K562 (cell line): ENCODE measurements around the gene TTC16. TPM values are rescaled to one million over a fixed set of nuclear protein-coding genes. Genes with fewer than 3 reads are reported as not detected.

Source experiments
- ATF1 ChIP-seq, 2 experiments: fragments of 450-650 bp in 1 of 2; IDR thresholded peaks; 2 replicates each; pipeline ENCODE4 v1.6.1; 2016; ENCODE audit warnings: missing compliant biosample characterization in 1 of 2, missing genetic modification characterization in 1 of 2
- HLTF ChIP-seq: fragments of 450-650 bp; IDR thresholded peaks from 2 replicates; pipeline ENCODE4 v1.6.1; 2016
- MEIS2 ChIP-seq: fragments of 450-650 bp; IDR thresholded peaks from 2 replicates; pipeline ENCODE4 v1.6.1; 2014; ENCODE audit warnings: mild to moderate bottlenecking; ENCODE audit not compliant: partially characterized antibody
- NKRF ChIP-seq: fragments of 450-650 bp; IDR thresholded peaks from 2 replicates; pipeline ENCODE4 v1.6.1; 2016; ENCODE audit warnings: borderline replicate concordance
- TFAP4 ChIP-seq: sonication (generic); formaldehyde crosslinking; IDR thresholded peaks from 2 replicates; pipeline ENCODE4 v1.8.0; 2022; ENCODE audit warnings: missing genetic modification reagents, mild to moderate bottlenecking, moderate library complexity, borderline replicate concordance
- U2AF1 ChIP-seq: fragments of 200-400 bp; formaldehyde crosslinking; optimal IDR thresholded peaks from 2 replicates; pipeline ENCODE3; 2017; ENCODE audit warnings: mild to moderate bottlenecking, low read depth, low read length, moderate library complexity
- ZNF12 ChIP-seq: sonication (generic); formaldehyde crosslinking; IDR thresholded peaks from 2 replicates; pipeline ENCODE4 v1.4.0; 2020; ENCODE audit warnings: mild to moderate bottlenecking, missing genetic modification reagents
- ZNF280B ChIP-seq: fragments of 250-450 bp; sonication (Bioruptor Pico); IDR thresholded peaks from 2 replicates; pipeline ENCODE4 v1.5.1; 2021; ENCODE audit warnings: mild to moderate bottlenecking
- polyA plus RNA-seq, 8 experiments: library from polyadenylated mRNA; depleted of rRNA in 4 of 8; stranded (reverse) in 5 of 8; unstranded in 3 of 8; fragments of >200 nt; fragmentation: Nextera tagmentation in 2 of 8; fragmentation: Illumina TruSeq in 1 of 8; extraction: Ambion mirVana in 2 of 8; extraction: Trizol in 1 of 8; gene quantifications; 2 replicates each; pipeline versions ENCODE4 v1.2.1 to v1.2.3, GENCODE V29; 2011 to 2014; ENCODE audit warnings: inconsistent platforms in 1 of 8, missing spikeins in 1 of 8
- total RNA-seq, 7 experiments: library from RNA; depleted of rRNA in 6 of 7; stranded (reverse); fragments of >200 nt in 6 of 7; fragmentation: Illumina TruSeq in 2 of 7; extraction: Trizol in 2 of 7; gene quantifications; 2 replicates each; pipeline versions ENCODE4 v1.2.1 to v1.2.3, GENCODE V29; 2011 to 2021; ENCODE audit warnings: low replicate concordance in 1 of 7
- TF ChIP-seq, protein P1 (sequence below): fragments of 450-650 bp; formaldehyde crosslinking; IDR thresholded peaks from 2 replicates; pipeline ENCODE4 v1.4.0; 2020; ENCODE audit warnings: mild to moderate bottlenecking, mixed read lengths
- TF ChIP-seq, protein P2 (sequence below): fragments of 450-650 bp; IDR thresholded peaks from 2 replicates; pipeline ENCODE4 v1.6.1; 2018; ENCODE audit not compliant: partially characterized antibody
- TF ChIP-seq, protein P3 (sequence below): sonication (generic); formaldehyde crosslinking; IDR thresholded peaks from 2 replicates; pipeline ENCODE4 v1.4.0; 2020; ENCODE audit warnings: mild to moderate bottlenecking, missing genetic modification reagents

Gene TTC16
- total and polyA plus RNA-seq, 9 of the 15 experiments (the other 6 are each of a cell fraction or from before 2014, with no cell fraction given): 0.11 TPM; not detected in 8

- TF ChIP-seq TFAP4: peak; percentile 78; the same call in 1 of the 2 replicates
- TF ChIP-seq ZNF12 (CRISPR knock-in tag): 0 out of 2 replicates have a peak, but pooled peaks have one; percentile 16
- TF ChIP-seq, protein P1, sequence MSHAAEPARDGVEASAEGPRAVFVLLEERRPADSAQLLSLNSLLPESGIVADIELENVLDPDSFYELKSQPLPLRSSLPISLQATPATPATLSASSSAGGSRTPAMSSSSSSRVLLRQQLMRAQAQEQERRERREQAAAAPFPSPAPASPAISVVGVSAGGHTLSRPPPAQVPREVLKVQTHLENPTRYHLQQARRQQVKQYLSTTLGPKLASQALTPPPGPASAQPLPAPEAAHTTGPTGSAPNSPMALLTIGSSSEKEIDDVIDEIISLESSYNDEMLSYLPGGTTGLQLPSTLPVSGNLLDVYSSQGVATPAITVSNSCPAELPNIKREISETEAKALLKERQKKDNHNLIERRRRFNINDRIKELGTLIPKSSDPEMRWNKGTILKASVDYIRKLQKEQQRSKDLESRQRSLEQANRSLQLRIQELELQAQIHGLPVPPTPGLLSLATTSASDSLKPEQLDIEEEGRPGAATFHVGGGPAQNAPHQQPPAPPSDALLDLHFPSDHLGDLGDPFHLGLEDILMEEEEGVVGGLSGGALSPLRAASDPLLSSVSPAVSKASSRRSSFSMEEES (CRISPR knock-in tag): no peak
- TF ChIP-seq HLTF: 0 out of 2 replicates have a peak, but pooled peaks have one; percentile 4
- peak; percentile 99 for TF ChIP-seq MEIS2
- no peak for TF ChIP-seq ZNF280B (CRISPR knock-in tag)
- TF ChIP-seq, protein P2, sequence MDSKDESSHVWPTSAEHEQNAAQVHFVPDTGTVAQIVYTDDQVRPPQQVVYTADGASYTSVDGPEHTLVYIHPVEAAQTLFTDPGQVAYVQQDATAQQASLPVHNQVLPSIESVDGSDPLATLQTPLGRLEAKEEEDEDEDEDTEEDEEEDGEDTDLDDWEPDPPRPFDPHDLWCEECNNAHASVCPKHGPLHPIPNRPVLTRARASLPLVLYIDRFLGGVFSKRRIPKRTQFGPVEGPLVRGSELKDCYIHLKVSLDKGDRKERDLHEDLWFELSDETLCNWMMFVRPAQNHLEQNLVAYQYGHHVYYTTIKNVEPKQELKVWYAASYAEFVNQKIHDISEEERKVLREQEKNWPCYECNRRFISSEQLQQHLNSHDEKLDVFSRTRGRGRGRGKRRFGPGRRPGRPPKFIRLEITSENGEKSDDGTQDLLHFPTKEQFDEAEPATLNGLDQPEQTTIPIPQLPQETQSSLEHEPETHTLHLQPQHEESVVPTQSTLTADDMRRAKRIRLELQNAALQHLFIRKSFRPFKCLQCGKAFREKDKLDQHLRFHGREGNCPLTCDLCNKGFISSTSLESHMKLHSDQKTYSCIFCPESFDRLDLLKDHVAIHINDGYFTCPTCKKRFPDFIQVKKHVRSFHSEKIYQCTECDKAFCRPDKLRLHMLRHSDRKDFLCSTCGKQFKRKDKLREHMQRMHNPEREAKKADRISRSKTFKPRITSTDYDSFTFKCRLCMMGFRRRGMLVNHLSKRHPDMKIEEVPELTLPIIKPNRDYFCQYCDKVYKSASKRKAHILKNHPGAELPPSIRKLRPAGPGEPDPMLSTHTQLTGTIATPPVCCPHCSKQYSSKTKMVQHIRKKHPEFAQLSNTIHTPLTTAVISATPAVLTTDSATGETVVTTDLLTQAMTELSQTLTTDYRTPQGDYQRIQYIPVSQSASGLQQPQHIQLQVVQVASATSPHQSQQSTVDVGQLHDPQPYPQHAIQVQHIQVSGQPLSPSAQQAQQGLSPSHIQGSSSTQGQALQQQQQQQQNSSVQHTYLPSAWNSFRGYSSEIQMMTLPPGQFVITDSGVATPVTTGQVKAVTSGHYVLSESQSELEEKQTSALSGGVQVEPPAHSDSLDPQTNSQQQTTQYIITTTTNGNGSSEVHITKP: peak; percentile 39
- TF ChIP-seq NKRF: peak; percentile 53
- no peak for TF ChIP-seq ATF1 (CRISPR knock-in tag; IDR thresholded peaks at IDR 0.05)
- TF ChIP-seq ATF1 (tag; IDR thresholded peaks at IDR 0.05): 0 out of 2 replicates have a peak, but pooled peaks have one; percentile 5
- TF ChIP-seq, protein P3, sequence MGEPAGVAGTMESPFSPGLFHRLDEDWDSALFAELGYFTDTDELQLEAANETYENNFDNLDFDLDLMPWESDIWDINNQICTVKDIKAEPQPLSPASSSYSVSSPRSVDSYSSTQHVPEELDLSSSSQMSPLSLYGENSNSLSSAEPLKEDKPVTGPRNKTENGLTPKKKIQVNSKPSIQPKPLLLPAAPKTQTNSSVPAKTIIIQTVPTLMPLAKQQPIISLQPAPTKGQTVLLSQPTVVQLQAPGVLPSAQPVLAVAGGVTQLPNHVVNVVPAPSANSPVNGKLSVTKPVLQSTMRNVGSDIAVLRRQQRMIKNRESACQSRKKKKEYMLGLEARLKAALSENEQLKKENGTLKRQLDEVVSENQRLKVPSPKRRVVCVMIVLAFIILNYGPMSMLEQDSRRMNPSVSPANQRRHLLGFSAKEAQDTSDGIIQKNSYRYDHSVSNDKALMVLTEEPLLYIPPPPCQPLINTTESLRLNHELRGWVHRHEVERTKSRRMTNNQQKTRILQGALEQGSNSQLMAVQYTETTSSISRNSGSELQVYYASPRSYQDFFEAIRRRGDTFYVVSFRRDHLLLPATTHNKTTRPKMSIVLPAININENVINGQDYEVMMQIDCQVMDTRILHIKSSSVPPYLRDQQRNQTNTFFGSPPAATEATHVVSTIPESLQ: no peak
- TF ChIP-seq U2AF1: no peak
Observed at GRCh38 chr9:127742435-127743088, 26.7 kb downstream of the TTC16 start (continued).
